NCI-H187 (cell line): Measurements from ENCODE around the gene CAMP.
"Not testable (repeated sequence)": the region's sequence is repeated elsewhere in the genome, so short reads cannot be mapped to it uniquely, and the experiment has no call there.

ENCODE experiments used
- DNase-seq, 2 experiments: peaks; one replicate each; lab custom pipeline; 2025; lab: John Stamatoyannopoulos, UW

CAMP gene, protein sequence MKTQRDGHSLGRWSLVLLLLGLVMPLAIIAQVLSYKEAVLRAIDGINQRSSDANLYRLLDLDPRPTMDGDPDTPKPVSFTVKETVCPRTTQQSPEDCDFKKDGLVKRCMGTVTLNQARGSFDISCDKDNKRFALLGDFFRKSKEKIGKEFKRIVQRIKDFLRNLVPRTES

DNA sequence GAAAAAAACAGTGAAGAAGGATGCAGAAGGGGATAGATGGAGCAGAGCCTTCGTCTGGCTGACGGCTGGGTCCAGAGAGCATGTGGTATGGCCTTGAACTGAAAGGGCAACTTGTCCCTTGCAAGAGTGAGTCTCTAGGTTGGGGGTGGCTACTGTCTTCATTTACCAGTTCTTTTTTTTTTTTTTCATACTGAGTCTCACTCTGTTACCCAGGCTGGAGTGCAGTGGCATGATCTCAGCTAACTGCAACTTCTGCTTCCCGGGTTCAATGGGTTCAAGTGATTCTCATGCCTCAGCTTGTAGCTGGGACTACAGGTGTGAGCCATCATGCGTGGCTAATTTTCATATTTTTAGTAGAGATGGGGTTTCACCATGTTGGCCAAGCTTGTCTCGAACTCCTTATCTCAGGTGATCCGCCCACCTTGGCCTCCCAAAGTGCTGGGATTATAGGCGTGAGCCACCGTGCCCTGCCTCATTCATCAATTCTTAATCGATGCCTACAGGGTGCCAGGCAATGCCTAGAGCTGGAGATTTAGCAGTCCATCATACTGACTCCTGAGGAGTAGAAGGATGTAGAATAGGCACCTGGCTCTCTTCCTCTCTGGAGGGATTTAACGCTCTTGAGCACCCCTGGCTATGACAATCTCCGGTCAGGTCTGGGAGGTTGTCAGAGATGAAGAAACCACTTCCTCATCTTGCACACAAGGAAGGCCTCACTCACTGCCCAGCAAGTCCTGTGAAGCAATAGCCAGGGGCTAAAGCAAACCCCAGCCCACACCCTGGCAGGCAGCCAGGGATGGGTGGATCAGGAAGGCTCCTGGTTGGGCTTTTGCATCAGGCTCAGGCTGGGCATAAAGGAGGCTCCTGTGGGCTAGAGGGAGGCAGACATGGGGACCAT is at the start of gene CAMP:
Gene CAMP, plus strand, starts transcription at position 880 of the 898 bp plus-strand sequence. Its CDS starts 17 bp downstream, at position 897.
- no peak for DNase-seq

DNA sequence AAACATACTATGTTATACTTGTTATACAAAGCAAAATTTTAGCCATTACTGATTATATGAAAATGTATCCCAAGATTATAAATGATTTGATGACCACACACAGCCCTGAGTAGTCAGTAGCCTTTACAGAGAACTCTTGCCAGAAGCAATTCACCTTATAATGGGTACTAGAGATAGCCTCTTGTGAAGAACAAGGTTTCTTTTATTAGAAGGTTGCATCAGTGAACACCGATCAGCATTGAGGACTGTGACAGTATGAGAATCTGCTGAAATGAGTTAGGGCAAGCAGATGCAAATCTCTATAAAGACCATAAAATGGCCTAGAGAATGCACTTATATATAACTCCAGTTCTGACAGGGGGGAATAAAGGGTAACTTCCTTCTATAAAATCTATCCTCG is 45.2 kb upstream of the CAMP start:
- DNase-seq: no peak

DNA sequence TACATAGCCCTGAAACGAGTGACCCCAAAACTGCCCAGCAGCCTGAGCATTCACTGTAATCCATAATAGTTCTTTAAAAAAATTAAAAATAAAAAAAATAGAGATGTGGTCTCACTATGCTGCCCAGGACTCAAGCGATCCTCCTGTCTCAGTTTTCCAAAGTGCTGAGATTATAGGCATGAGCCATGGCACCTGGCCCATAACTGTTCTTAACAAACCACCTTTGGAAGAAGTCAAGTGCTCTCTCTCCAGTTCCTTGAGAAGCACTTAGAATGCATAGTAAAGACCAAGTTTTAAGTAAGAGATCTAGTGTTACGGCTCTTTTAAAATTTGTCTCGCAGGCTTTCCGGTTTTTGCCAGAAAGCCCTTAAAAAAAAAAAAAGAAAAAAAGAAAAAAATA is 43.3 kb upstream of the CAMP start:
- no peak for DNase-seq

DNA sequence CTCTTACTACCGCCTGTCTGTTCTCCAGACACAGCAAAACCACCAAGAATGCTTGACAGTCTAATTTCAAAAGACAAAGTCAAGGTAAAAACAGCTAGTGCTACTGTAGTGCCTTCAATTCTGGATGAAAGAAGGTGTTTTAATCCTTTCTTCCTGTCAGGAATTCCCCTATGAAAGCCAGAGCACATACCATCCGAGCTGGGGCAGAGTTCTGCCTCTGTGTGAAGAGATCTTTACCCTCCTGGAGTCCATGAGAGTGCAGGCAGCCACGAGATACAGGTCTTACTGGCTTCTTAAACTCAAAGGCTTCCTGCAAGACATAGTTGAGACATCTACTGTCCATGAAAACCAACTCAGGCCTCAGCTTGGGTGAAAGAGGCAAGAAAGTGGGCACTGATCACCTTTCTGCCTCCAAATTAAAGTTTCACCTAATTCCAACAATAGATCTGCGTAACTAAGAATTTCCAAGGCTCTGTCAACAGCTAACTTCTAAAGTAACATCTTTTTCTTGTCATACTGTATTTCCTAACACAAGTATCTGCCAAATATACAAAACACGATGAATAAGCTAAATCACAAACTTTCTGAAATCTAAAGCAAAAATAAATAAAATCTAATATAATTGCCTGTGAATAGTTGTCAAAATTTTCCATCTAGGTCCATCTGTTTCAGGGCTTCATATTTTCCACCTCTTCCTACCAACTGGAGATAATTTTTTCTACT is 42.6 kb upstream of the CAMP start:
- no peak for DNase-seq

DNA sequence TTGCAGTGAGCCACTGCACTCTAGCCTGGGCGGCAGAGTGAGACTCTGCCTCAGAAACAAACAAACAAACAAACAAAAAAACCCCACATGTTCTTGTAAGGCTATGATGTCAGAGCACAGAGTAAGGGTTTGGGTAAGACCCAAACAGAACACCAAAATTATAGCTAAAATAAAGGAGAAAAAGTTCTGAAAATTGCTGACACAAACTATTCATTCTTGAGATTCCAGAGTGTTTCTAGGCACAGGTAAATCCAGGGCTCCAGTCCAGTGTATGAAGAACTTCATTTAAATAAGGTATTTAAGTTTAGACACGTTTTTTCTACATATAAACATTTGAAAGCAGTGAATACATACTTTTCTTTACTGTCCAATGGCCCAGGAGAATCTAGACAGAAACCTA is 39.0 kb upstream of the CAMP start:
- DNase-seq: no peak

DNA sequence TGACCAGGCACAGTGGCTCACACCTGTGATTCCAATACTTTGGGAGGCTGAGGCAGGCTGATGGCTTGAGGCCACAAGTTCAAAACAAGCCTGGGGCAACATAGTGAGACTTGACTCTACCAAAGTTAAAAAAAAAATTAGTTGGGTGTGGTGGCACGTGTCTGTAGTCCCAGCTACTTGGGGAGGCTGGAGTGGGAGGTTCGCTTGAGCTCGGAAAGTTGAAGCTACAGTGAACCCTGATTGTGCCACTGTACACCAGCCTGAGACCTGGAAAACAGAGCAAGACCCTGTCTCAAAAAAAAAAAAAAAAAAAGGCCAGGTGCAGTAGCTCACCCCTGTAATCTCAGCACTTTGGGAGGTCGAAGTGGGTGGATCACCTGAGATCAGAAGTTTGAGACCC is 38.2 kb upstream of the CAMP start:
- DNase-seq: no peak

DNA sequence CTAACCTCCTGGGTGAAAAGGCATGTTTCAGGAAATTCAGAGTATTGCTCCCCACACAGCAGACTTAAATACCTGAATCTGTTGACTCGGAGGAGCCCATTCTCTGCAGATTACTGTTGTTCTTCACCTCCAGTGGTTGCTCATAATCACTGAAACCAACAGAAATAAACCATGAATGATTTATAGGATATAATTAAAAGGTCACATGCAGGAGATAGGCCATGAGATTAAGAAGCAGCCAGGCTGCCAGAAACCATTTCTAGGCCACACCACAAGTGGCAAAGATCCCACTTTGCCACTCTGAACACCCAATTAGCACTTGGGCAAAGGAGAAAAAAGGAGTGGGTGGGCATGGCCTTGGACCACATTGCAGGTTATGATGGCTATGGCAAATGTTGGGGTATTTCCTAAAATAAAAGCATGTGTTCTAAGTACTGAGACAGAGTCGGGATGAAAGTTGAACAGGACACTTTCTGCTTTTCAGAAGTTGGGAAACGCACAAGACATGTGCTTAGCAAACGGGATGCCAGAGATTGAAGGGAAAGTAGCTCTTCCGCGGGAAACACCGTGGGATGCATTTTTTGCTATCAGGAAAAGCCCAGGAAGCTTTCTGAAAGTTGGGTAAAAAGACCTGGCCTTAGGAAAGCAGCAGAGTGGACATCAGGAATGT is 36.5 kb upstream of the CAMP start:
- DNase-seq: no peak

DNA sequence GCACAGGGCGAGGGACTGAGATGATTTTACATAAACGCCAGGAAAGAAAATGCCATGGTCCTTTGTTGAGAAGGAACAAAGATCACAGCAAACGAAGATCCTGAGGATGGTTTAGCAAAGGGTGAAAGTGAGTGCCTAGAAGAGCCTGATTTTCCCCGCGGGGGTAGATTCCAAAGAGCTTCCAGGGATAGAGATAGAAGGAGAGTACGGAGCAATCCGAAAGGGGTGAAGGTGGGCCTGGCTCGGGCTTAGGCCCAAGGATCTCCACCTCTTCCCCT is 36.1 kb upstream of the CAMP start:
- no peak for DNase-seq

DNA sequence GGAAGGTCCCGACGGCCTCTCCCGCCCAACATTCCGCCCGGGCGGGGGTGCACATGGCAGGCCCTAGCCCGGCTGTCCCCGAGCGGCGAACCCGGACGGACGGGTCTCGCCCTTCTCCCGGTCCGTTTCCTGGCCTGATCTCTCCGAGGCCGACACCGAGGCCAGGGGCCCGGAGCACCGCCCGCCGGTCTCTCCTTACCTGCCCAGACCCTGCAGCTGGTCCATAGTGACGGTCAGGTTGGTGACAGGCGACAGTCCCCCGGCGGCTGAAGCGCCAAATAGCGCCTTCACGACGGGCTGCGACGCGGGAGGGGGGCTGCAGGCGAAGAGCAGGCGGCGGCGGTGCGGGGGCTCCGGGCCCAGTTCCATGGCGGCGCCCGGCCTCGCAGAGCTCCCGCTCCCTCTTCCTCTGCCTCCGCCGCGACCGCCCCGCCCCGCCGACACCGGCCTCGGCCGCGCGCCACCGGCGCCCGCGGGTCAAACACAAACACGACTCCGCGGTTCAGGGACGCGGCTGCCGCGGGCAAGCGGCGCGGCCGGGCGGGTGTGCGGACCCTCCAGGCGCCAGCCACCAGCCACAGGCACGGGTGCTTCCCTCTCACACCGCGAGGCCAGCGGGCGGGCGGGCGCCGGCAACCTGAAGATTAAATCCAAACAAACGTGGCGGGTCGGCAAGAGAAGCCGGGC is 35.6 kb upstream of the CAMP start:
- DNase-seq: peak; percentile 49 to 51

DNA sequence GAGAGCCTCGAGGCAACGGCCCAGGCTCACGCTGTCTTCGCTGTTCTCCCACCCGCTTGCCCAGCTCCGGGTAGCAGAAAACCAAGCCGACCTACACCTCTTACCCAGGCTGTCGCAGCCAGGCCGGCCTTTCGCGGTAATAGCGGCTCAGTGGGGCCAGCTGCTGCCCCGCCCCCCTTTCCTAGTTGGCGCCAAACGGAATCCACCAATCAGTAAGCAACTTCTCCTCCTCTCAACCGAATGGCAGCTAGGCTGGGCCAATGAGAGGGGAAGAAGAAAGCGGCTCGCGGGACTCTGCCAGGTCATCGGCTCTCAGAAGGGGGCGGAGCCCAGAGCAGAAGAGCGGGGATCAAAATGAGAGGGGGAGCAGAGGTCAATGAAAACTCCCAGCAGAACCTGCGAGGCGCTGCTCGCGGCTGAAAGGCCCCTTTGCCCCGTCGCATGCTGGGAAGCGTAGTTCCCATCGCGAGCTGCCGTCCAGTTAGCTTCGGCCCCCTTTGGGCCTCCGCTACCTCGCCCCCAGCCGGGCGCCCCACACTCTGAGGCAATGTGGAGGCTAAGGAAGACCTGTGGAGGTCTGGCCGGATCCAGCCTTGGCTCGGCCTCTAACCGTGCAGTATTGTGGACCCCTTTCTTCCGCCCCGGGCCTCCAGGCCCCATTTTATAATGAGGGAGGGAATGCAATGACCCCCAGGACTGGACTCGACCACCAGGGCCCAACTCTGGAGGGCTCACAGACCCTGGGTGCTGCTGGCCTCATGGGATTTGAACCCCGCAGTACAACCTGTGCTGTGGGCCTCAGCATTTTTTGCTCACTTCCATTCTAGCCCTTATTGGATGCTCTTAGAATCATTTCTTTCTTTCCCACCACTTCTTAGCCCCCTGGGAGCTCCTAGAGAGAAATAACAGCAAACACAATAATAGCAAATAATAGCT is 34.8 kb upstream of the CAMP start, which contains the start of gene CDC25A:
Gene CDC25A, minus strand, starts transcription at position 152 of the 936 bp plus-strand sequence. CDS start 470 bp downstream, outside the sequence.
- DNase-seq: peak; percentile 80 to 93

DNA sequence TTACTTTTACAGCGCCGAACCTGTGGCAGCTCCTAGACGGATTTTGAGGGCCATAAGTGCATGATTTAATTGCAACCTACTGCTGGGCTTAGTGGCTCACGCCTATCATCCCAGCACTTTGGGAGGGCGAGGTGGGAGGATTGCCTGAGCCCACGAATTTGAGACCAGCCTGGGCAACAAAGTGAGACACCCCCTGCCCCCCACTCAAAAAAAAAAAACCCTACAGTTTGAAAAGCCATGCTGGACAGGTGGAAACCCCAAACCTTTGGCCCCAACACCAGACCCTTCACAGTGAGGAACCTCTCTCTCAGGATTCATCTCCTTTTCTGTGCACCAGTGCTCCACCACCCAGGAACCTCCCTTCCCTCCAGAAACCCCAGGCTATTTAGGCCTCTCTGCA is 34.0 kb upstream of the CAMP start:
- DNase-seq: no peak

DNA sequence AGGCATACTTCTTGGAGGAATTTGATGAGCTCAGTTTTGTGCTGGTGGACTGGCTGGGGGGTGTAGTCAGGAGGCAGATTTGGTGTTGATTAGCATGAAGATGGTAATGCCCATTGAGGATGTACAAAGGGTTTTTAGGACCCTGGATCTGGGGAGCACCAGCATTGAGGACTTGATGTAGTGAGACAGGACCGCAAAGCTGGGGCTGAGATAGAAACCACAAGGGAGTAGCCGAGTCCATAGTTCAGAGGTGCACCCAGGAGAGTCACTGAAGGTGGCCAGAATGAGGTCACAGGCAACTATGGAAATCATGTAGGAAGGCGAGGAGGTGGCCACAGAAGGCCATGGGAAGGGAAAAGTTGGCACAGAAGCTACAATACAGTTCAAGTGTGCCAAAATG is 32.4 kb upstream of the CAMP start:
- DNase-seq: no peak

DNA sequence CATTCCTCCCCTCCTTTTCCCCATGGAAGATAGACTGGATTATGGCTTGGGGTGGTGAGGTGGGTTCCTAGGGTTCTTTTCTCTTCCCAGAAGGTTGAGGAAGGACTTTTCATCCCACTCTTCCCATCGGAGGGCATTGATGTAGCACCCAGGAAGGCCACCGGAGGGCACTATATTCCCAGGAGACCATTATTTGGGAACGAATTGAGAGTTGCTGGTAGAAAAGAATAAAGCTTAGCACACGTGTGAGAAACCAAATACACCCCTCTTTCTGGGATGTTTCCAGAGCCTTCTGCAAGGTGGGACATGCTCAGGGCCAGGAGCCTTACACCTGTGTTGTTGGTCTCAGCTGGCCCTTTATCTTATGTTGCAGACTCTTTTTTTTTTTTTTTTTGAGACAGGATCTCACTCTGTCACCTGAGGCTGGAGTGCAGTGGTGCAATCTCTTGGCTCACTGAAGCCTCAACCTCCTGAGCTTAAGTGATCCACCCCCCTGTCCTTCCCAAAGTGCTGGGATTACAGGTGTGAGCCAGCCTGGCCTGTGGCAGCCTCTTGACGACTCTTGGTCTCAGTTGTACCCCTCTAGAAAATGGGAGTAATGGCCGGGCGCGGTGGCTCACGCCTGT is 28.7 kb upstream of the CAMP start:
- peak; percentile 3 to 20 for DNase-seq

DNA sequence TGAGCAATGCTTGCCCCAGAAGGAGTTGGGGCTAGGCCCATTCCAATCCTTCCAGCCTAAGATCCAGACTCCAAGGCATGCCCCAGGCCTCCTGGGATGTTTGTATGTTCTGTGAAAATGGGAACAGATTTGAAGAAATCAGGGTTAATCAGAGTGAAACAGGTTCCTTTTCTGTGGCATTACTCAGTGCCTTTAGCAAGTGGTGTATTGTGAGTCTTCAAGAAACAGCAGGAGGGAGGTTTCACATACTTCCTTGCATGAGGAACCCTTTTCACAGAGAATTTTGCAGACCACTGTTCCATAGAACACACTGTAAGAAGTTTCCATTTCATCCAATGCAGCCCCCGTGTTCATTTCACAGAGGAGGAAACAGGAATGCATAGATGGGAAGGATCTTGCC is 26.7 kb upstream of the CAMP start:
- DNase-seq: no peak

DNA sequence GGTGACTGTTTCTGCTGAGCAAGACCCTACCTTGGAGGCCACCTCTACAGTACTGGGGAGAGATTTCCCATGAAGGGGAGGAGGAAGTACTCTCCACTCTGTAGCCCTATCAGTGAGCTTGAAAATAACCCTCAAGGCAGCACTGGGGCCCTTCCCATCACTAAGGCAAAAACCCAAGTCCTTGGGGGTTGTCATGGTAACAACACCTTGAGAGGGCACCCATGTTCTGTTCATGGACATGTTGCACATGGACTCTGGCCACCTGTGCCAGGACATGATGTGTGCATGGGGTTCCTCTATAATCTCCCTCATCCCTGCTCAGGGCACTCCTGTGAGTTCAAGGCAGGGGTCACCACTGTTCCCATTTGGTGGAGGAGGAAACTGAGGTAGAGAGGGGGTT is 24.2 kb upstream of the CAMP start:
- no peak for DNase-seq

DNA sequence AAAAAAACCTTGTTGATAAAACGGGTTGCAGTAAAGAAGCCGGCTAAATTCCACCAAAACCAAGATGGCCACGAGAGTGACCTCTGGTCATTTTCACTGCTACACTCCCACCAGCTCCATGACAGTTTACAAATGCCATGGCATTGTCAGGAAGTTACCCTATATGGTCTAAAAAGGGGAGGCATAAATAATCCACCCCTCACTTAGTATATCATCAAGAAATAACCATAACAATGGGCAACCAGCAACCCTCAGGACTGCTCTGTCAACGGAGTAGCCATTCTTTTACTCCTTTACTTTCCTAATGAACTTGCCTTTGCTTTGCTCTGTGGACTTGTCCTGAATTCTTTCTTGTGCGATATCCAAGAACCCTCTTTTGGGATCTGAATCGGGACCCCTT is 20.7 kb upstream of the CAMP start:
- no peak for DNase-seq

DNA sequence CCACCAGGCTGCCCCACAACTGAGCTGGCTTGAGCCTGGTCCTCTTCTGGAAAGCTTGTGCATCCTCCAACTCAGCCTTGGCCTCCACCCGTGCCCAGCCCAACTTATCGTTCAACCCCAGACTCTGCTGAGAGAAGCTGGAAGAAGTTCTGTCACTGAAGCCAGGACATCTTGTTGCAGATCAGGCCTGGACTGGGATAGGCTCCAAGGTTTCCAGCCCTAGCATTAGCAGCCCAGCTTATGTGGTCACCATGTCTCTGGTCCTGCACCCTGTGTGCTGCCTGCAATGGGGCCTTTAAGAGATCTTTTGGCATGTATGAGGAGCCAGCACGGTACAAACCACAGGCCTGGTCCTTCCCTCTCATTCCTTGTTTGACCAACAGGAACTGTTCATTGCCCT is 15.2 kb upstream of the CAMP start:
- DNase-seq: no peak

DNA sequence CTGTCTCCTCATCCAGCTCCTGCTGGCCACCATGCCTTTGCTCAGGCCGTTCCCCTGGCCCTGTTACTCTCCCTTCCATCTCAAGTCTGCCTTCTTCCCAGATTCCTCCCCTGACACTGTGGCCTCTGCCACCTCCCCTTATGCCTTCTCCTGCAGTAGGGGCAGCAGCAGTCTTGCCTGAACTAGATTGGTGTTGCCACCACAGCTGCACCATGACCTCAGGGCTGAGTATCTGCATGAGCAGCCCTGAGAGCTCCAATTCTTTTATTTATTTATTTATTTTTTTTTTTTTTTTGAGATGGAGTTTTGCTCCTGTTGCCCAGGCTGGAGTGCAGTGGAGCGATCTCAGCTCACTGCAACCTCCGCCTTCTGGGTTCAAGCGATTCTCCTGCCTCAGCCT is 13.8 kb upstream of the CAMP start:
- no peak for DNase-seq

DNA sequence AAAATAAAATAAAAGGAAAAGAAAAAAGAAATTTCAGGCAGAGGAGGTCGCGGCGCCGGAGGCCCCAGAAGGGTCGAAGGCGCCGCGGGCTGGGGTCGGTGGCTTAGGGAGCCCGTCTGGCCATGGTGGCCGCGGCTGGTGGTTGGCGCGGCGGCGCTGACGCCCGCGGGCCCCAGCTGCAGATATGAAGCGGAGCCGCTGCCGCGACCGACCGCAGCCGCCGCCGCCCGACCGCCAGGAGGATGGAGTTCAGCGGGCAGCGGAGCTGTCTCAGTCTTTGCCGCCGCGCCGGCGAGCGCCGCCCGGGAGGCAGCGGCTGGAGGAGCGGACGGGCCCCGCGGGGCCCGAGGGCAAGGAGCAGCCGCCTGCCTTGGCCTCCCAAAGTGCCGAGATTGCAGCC is 12.8 kb upstream of the CAMP start:
- DNase-seq: not testable (repeated sequence)

DNA sequence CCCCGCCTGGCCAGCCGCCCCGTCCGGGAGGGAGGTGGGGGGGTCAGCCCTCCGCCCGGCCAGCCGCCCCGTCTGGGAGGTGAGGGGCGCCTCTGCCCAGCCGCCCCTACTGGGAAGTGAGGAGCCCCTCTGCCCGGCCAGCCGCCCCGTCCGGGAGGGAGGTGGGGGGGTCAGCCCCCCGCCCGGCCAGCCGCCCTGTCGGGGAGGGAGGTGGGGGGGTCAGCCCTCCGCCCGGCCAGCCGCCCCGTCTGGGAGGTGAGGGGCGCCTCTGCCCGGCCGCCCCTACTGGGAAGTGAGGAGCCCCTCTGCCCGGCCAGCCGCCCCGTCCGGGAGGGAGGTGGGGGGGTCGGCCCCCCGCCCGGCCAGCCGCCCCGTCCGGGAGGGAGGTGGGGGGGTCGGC is 11.5 kb upstream of the CAMP start:
- not testable (repeated sequence) for DNase-seq
